HL-60 (cell line): ENCODE data around the gene SPRR3.

ENCODE experiments used
- DNase-seq, 2 experiments: peaks; one replicate each; pipeline ENCODE4 v3.0.0-alpha.2; 2010 to 2020; ENCODE audit warnings: low read depth in 1 of 2, low spot score in 1 of 2
- H3K27ac ChIP-seq: fragments of 250-450 bp; sonication (Bioruptor Pico); replicated peaks from 2 replicates; pipeline ENCODE4 v1.5.1; 2020; ENCODE audit warnings: mild to moderate bottlenecking, moderate library complexity
- H3K27me3 ChIP-seq: fragments of 250-450 bp; sonication (Bioruptor Pico); 2 replicates; pipeline ENCODE4 v1.5.1; 2021; ENCODE audit warnings: mild to moderate bottlenecking, moderate library complexity; ENCODE audit not compliant: insufficient read depth, poor library complexity, severe bottlenecking
- H3K4me3 ChIP-seq: replicated peaks from 2 replicates; pipeline ENCODE4 v1.5.1; 2011; ENCODE audit warnings: mild to moderate bottlenecking, control low read depth, low read length; ENCODE audit not compliant: insufficient read depth
- GABPA ChIP-seq: IDR thresholded peaks from 2 replicates; pipeline ENCODE4 v1.6.1; 2012; ENCODE audit warnings: low read depth
- POLR2AphosphoS5 ChIP-seq: IDR thresholded peaks from 2 replicates; pipeline ENCODE4 v1.6.1; 2012; ENCODE audit warnings: low read depth
- SPI1 ChIP-seq: IDR thresholded peaks from 2 replicates; pipeline ENCODE4 v1.6.1; 2012; ENCODE audit warnings: low read depth, mild to moderate bottlenecking, borderline replicate concordance
- TF ChIP-seq, protein P1 (sequence below): IDR thresholded peaks from one replicate; pipeline ENCODE4 v1.5.1; 2011; ENCODE audit warnings: low read length, control low read depth, inconsistent platforms; ENCODE audit not compliant: insufficient read depth
- TF ChIP-seq, protein P2 (sequence below): IDR thresholded peaks from 2 replicates; pipeline ENCODE4 v1.6.1; 2012; ENCODE audit warnings: low read depth; ENCODE audit not compliant: insufficient replicate concordance

SPRR3 gene

DNA sequence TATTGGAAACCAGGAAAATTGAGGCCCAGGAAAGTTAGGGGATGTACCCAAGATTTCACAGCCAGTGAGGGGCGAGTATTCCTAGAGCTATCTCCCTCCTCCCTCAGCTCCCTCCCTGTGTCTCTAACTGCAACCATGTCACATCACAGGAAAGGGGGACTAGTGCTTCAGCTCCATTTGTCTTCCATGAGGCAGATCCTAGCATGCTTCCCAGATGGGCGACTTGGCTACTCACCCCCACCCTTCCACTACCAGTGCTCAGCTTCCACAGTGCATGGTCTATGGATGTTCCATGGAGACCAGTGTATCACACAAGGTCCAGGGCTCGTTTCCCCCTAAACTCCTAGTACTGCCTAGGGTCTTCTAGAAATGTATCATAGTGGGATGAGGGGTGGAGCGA is 35.7 kb upstream of the SPRR3 start:
- no peak overlapping the region for H3K27ac ChIP-seq
- H3K27me3 ChIP-seq: no peaks in the 10 kb centered on the region
- no peak overlapping the region for H3K4me3 ChIP-seq
- no peak for TF ChIP-seq SPI1
- no peak for TF ChIP-seq POLR2AphosphoS5
- TF ChIP-seq, protein P1, sequence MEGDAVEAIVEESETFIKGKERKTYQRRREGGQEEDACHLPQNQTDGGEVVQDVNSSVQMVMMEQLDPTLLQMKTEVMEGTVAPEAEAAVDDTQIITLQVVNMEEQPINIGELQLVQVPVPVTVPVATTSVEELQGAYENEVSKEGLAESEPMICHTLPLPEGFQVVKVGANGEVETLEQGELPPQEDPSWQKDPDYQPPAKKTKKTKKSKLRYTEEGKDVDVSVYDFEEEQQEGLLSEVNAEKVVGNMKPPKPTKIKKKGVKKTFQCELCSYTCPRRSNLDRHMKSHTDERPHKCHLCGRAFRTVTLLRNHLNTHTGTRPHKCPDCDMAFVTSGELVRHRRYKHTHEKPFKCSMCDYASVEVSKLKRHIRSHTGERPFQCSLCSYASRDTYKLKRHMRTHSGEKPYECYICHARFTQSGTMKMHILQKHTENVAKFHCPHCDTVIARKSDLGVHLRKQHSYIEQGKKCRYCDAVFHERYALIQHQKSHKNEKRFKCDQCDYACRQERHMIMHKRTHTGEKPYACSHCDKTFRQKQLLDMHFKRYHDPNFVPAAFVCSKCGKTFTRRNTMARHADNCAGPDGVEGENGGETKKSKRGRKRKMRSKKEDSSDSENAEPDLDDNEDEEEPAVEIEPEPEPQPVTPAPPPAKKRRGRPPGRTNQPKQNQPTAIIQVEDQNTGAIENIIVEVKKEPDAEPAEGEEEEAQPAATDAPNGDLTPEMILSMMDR: no peak
- TF ChIP-seq, protein P2, sequence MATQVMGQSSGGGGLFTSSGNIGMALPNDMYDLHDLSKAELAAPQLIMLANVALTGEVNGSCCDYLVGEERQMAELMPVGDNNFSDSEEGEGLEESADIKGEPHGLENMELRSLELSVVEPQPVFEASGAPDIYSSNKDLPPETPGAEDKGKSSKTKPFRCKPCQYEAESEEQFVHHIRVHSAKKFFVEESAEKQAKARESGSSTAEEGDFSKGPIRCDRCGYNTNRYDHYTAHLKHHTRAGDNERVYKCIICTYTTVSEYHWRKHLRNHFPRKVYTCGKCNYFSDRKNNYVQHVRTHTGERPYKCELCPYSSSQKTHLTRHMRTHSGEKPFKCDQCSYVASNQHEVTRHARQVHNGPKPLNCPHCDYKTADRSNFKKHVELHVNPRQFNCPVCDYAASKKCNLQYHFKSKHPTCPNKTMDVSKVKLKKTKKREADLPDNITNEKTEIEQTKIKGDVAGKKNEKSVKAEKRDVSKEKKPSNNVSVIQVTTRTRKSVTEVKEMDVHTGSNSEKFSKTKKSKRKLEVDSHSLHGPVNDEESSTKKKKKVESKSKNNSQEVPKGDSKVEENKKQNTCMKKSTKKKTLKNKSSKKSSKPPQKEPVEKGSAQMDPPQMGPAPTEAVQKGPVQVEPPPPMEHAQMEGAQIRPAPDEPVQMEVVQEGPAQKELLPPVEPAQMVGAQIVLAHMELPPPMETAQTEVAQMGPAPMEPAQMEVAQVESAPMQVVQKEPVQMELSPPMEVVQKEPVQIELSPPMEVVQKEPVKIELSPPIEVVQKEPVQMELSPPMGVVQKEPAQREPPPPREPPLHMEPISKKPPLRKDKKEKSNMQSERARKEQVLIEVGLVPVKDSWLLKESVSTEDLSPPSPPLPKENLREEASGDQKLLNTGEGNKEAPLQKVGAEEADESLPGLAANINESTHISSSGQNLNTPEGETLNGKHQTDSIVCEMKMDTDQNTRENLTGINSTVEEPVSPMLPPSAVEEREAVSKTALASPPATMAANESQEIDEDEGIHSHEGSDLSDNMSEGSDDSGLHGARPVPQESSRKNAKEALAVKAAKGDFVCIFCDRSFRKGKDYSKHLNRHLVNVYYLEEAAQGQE: no peak
- TF ChIP-seq GABPA: no peak
- no peak for DNase-seq

DNA sequence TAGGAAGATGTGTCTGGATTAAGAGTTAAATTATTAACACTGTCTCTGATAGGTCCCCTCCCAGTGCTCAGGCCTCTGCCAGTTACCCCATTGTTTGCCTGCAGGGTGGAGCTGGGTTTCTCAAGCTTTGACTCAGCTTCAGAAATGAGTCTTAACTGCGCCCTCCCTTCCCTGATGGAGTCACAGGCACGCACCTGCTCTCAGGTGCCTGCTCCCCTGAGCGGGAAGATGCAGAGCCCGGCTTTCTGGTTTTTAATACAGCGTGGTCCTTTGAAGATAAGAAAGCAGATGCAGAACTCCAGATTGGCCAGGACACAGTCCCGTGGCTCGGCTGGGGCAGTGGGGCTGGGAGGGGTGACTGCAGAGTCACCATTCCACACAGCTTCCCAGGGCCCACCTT is 34.3 kb upstream of the SPRR3 start:
- Histone ChIP-seq H3K27ac (no peak overlapping the region), H3K27me3 (no peaks in the 10 kb centered on the region), H3K4me3 (no peak overlapping the region)
- no peak for DNase-seq
- TF ChIP-seq SPI1 (no peak), POLR2AphosphoS5 (no peak)
- TF ChIP-seq, protein P1: no peak

DNA sequence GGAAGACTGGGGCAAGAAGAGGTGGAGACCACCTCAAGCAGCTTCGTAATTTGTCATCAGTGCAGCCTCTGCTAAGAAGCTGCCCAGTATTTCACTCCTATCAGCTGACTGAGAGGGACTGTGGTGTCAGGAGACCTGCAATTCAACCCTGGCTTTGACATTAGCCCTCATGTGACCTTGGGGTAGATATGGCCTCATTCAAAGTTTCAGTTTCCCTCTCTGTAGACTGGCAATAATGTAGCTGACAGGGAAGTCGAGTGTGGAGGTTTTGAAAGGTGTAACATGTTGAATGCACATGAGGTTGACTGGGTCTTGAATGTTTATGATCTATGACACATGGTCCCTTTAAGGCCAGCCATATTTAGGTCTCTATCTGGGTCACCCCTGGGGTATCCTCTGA is 33.3 kb upstream of the SPRR3 start:
- Histone ChIP-seq H3K27me3 (no peaks in the 10 kb centered on the region), H3K27ac (no peak overlapping the region), H3K4me3 (no peak overlapping the region)
- TF ChIP-seq POLR2AphosphoS5: no peak
- TF ChIP-seq, protein P1: no peak
- TF ChIP-seq, protein P2: no peak
- TF ChIP-seq GABPA: no peak
- TF ChIP-seq SPI1: no peak
- DNase-seq: no peak

DNA sequence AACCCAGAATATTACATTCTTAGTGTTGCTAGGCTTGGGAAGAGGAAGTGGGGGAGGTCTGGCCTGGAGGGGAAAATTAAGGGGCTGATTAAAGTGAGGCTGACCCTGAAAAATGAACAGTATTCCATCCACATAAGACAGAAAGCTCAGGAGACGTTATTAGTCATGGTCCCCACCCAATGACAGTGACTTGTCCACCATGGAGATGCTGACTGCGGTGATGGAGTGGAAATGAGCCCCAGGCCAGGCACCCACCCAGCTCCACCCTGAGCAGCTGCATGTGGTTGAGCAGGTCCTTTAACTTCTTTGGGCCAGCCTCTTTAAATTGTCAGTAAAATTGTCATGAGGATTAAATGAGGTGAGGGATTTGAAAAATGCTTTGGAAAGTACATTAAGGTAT is 32.5 kb upstream of the SPRR3 start:
- DNase-seq: no peak
- TF ChIP-seq, protein P2: no peak
- no peak for TF ChIP-seq SPI1
- TF ChIP-seq, protein P1: no peak
- TF ChIP-seq POLR2AphosphoS5: no peak
- no peak for TF ChIP-seq GABPA
- Histone ChIP-seq H3K4me3 (no peak overlapping the region), H3K27me3 (no peaks in the 10 kb centered on the region), H3K27ac (no peak overlapping the region)
